Measurements from ENCODE around the gene ZNF547.
"Not testable (repeated sequence)": the region's sequence is repeated elsewhere in the genome, so short reads cannot be mapped to it uniquely, and the experiment has no call there.

ZNF547 gene

GRCh38 chr19:57374647-57375046, 11.3 kb downstream of the ZNF547 start:
- not testable (repeated sequence) for DNase-seq

GRCh38 chr19:57376151-57376550, 12.8 kb downstream of the ZNF547 start:
- DNase-seq, result no peak

GRCh38 chr19:57377498-57378146, 14.3 kb downstream of the ZNF547 start:
- DNase-seq, result no peak

GRCh38 chr19:57380923-57381322, 17.6 kb downstream of the ZNF547 start:
- DNase-seq, result no peak

GRCh38 chr19:57382806-57383488, 19.6 kb downstream of the ZNF547 start:
- no peak for DNase-seq

- no peak for DNase-seq
Observed at GRCh38 chr19:57389194-57389729, 25.9 kb downstream of the ZNF547 start.

GRCh38 chr19:57389730-57390598, 26.6 kb downstream of the ZNF547 start, which contains the start of gene ZNF548:
ZNF548 (plus strand) TSS chr19:57389854; CDS start chr19:57390100, 246 bp downstream.
- peak; percentile 85 for DNase-seq

- no peak for DNase-seq
Observed at GRCh38 chr19:57395710-57396109, 32.4 kb downstream of the ZNF547 start.

- no peak for DNase-seq
Observed at GRCh38 chr19:57398868-57399267, 35.5 kb downstream of the ZNF547 start.

- no peak for DNase-seq
Observed at GRCh38 chr19:57403737-57404563, 40.6 kb downstream of the ZNF547 start.

- peak; percentile 47 for DNase-seq
Observed at GRCh38 chr19:57406516-57407123, 43.3 kb downstream of the ZNF547 start.

- DNase-seq, result peak; percentile 75
Observed at GRCh38 chr19:57410877-57411671, 47.7 kb downstream of the ZNF547 start, which contains the start of gene ZNF17. ZNF17 (plus strand) TSS chr19:57411161; CDS start chr19:57413616, 2,455 bp downstream.

GRCh38 chr19:57419439-57419838, 56.1 kb downstream of the ZNF547 start:
- no peak for DNase-seq

GRCh38 chr19:57421037-57421436, 57.7 kb downstream of the ZNF547 start:
- DNase-seq, result no peak
